Measurements from ENCODE around the gene KDM5B. TPM values are rescaled to one million over a fixed set of nuclear protein-coding genes. Genes with fewer than 3 reads are reported as not detected.

KDM5B gene
- polyA plus RNA-seq, 1 donor from 2014 or later, result 88.4 TPM

DNA sequence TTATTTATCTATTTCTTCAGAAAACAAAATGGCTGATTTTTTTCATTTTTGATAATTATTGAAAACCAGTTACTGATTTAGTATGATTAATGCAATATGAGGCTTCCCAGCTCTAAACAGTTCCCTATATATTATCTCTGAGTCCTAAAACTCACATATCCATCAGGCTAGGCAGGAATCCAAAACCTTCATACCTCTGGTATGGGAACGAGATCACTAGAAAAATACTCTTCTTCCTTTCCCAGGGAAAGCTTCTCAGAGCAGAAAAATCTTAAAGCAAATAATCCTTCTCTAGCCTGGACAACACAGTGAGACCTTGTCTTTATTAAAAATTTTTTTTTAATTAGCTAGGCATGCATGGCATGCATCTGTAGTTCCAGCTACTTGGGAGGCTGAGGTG is 42.5 kb downstream of the KDM5B start:
- H3K9ac ChIP-seq (ENCODE audit: low read length), result no peak overlapping the region
- no peak overlapping the region for H3K27ac ChIP-seq (ENCODE audit: low read length)
- no peak overlapping the region for H3K4me2 ChIP-seq (ENCODE audit: low read length)
- H3K36me3 ChIP-seq (ENCODE audit: insufficient read depth, low read length), result peaks cover 29% of the 10 kb centered on the region
- TF ChIP-seq EZH2 (IDR thresholded peaks at IDR 0.05; ENCODE audit: borderline replicate concordance, insufficient read depth, low read length, poor library complexity, severe bottlenecking) (no peak), SMC3 (conservative IDR thresholded peaks at IDR 0.05; ENCODE audit: poor library complexity) (no peak), TAF1 (IDR thresholded peaks at IDR 0.05; ENCODE audit: low read depth) (no peak), POLR2AphosphoS5 (IDR thresholded peaks at IDR 0.05) (no peak), MXI1 (conservative IDR thresholded peaks at IDR 0.05; ENCODE audit: poor library complexity, severe bottlenecking) (no peak)
- TF ChIP-seq, protein P1, sequence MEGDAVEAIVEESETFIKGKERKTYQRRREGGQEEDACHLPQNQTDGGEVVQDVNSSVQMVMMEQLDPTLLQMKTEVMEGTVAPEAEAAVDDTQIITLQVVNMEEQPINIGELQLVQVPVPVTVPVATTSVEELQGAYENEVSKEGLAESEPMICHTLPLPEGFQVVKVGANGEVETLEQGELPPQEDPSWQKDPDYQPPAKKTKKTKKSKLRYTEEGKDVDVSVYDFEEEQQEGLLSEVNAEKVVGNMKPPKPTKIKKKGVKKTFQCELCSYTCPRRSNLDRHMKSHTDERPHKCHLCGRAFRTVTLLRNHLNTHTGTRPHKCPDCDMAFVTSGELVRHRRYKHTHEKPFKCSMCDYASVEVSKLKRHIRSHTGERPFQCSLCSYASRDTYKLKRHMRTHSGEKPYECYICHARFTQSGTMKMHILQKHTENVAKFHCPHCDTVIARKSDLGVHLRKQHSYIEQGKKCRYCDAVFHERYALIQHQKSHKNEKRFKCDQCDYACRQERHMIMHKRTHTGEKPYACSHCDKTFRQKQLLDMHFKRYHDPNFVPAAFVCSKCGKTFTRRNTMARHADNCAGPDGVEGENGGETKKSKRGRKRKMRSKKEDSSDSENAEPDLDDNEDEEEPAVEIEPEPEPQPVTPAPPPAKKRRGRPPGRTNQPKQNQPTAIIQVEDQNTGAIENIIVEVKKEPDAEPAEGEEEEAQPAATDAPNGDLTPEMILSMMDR (IDR thresholded peaks at IDR 0.05; ENCODE audit: poor library complexity, severe bottlenecking), result no peak
- TF ChIP-seq, protein P2, sequence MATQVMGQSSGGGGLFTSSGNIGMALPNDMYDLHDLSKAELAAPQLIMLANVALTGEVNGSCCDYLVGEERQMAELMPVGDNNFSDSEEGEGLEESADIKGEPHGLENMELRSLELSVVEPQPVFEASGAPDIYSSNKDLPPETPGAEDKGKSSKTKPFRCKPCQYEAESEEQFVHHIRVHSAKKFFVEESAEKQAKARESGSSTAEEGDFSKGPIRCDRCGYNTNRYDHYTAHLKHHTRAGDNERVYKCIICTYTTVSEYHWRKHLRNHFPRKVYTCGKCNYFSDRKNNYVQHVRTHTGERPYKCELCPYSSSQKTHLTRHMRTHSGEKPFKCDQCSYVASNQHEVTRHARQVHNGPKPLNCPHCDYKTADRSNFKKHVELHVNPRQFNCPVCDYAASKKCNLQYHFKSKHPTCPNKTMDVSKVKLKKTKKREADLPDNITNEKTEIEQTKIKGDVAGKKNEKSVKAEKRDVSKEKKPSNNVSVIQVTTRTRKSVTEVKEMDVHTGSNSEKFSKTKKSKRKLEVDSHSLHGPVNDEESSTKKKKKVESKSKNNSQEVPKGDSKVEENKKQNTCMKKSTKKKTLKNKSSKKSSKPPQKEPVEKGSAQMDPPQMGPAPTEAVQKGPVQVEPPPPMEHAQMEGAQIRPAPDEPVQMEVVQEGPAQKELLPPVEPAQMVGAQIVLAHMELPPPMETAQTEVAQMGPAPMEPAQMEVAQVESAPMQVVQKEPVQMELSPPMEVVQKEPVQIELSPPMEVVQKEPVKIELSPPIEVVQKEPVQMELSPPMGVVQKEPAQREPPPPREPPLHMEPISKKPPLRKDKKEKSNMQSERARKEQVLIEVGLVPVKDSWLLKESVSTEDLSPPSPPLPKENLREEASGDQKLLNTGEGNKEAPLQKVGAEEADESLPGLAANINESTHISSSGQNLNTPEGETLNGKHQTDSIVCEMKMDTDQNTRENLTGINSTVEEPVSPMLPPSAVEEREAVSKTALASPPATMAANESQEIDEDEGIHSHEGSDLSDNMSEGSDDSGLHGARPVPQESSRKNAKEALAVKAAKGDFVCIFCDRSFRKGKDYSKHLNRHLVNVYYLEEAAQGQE (IDR thresholded peaks at IDR 0.05; ENCODE audit: borderline replicate concordance), result no peak
- no peaks in the 10 kb centered on the region for H3K9me2 ChIP-seq (ENCODE audit: insufficient read depth, low read length)
- peaks cover 19% of the 10 kb centered on the region for H4K20me1 ChIP-seq (ENCODE audit: insufficient read depth)
- no peak overlapping the region for H2AFZ ChIP-seq (ENCODE audit: low read depth, low read length)
- H3K4me3 ChIP-seq (ENCODE audit: low read length), result no peak overlapping the region
- no peaks in the 10 kb centered on the region for H3F3A ChIP-seq (ENCODE audit: insufficient read depth, low read length, poor library complexity, severe bottlenecking)
- peaks cover 24% of the 10 kb centered on the region for H3K79me2 ChIP-seq (replicated peaks; ENCODE audit: insufficient read depth, low read length)
- no peaks in the 10 kb centered on the region for H3K27me3 ChIP-seq (ENCODE audit: insufficient read depth, low read depth, low read length)
- no peaks in the 10 kb centered on the region for H3K9me3 ChIP-seq (ENCODE audit: low read length)

DNA sequence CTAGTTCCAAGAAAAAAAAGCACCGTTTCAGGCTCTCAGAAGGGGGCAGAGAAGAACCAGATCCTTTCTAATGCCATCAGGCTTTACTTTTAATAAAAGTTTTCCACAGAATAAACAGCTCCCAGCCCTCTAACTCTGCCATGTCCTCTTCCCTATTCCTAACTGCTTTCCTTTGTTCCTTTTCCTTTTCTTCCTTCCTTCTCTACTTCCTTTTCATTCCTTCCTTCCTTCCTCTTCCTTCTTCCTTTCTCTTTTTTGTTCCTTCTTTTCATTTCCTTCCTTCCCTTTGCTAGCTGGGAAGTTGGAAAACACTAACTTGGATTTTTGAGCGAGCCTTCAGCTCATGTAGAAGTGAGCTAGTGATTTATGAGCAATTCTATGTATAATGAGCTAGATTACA is 46.2 kb downstream of the KDM5B start:
- H2AFZ ChIP-seq (ENCODE audit: low read depth, low read length), result no peak overlapping the region
- H3K79me2 ChIP-seq (replicated peaks; ENCODE audit: insufficient read depth, low read length), result peaks cover 9% of the 10 kb centered on the region
- no peak overlapping the region for H3K27ac ChIP-seq (ENCODE audit: low read length)
- no peaks in the 10 kb centered on the region for H3K9me2 ChIP-seq (ENCODE audit: insufficient read depth, low read length)
- H3K9me3 ChIP-seq (ENCODE audit: low read length), result no peaks in the 10 kb centered on the region
- peaks cover 33% of the 10 kb centered on the region for H3K36me3 ChIP-seq (ENCODE audit: insufficient read depth, low read length)
- H3K27me3 ChIP-seq (ENCODE audit: insufficient read depth, low read depth, low read length), result no peaks in the 10 kb centered on the region
- no peak overlapping the region for H3K4me3 ChIP-seq (ENCODE audit: low read length)
- H3K9ac ChIP-seq (ENCODE audit: low read length), result no peak overlapping the region
- peaks cover 3% of the 10 kb centered on the region for H4K20me1 ChIP-seq (ENCODE audit: insufficient read depth)
- TF ChIP-seq, protein P2 (IDR thresholded peaks at IDR 0.05; ENCODE audit: borderline replicate concordance), result no peak
- TF ChIP-seq POLR2AphosphoS5 (IDR thresholded peaks at IDR 0.05) (no peak), EZH2 (IDR thresholded peaks at IDR 0.05; ENCODE audit: borderline replicate concordance, insufficient read depth, low read length, poor library complexity, severe bottlenecking) (no peak), MXI1 (conservative IDR thresholded peaks at IDR 0.05; ENCODE audit: poor library complexity, severe bottlenecking) (no peak), RAD21 (conservative IDR thresholded peaks at IDR 0.05) (no peak), SMC3 (conservative IDR thresholded peaks at IDR 0.05; ENCODE audit: poor library complexity) (no peak), TAF1 (IDR thresholded peaks at IDR 0.05; ENCODE audit: low read depth) (no peak), EP300 (conservative IDR thresholded peaks at IDR 0.05; ENCODE audit: poor library complexity, severe bottlenecking) (no peak)
- H3F3A ChIP-seq (ENCODE audit: insufficient read depth, low read length, poor library complexity, severe bottlenecking), result peaks cover 2% of the 10 kb centered on the region
- H3K4me2 ChIP-seq (ENCODE audit: low read length), result no peak overlapping the region

All from neural cell (in vitro differentiated cells).